HEK293 (cell line): ENCODE results near the gene FES.
A peak's percentile ranks its signal among the peaks of the same experiment; 100 is the strongest.

ENCODE experiments used
- CTCF ChIA-PET: fragments of 350-600 bp; formaldehyde crosslinking; extraction: SDS; loops from one replicate; lab custom pipeline; 2021; ENCODE audit warnings: antibody characterized with exemption; lab: Yijun Ruan, JAX
- POLR2A ChIA-PET: fragments of 300-600 bp; formaldehyde crosslinking; extraction: SDS; loops from one replicate; lab custom pipeline; 2020; ENCODE audit warnings: antibody characterized with exemption, inconsistent platforms; lab: Yijun Ruan, JAX
- H3K27ac ChIP-seq: fragments of 200-500 bp; sonication (Bioruptor generic); 2 replicates; pipeline ENCODE4 v1.5.1; 2014; ENCODE audit warnings: low read depth, low read length, control low read depth, inconsistent platforms; ENCODE audit errors: extremely low read depth
- H3K36me3 ChIP-seq, 2 experiments: fragments of 200-500 bp in 1 of 2; sonication (Bioruptor generic) in 1 of 2; 1 replicate in 1 of 2; 2 replicates in 1 of 2; pipeline ENCODE4 v1.5.1; 2014 to 2017; ENCODE audit warnings: inconsistent platforms in 2 of 2, low read length in 2 of 2; ENCODE audit not compliant: control insufficient read depth in 2 of 2, insufficient read depth in 1 of 2
- H3K4me1 ChIP-seq: fragments of 200-500 bp; sonication (Bioruptor generic); 2 replicates; pipeline ENCODE4 v1.5.1; 2014; ENCODE audit warnings: mild to moderate bottlenecking, low read length, inconsistent platforms; ENCODE audit not compliant: control insufficient read depth, insufficient read depth
- H3K4me3 ChIP-seq: 2 replicates; pipeline ENCODE4 v1.5.1; 2011; ENCODE audit warnings: low read depth, mild to moderate bottlenecking, control low read depth, low read length, moderate library complexity
- H3K9me3 ChIP-seq: fragments of 200-500 bp; sonication (Bioruptor generic); 2 replicates; pipeline ENCODE4 v1.5.1; 2014; ENCODE audit warnings: low read depth, low read length, inconsistent platforms; ENCODE audit not compliant: control insufficient read depth, insufficient read depth
- BCL11B ChIP-seq: fragments of 450-650 bp; formaldehyde crosslinking; IDR thresholded peaks from 2 replicates; pipeline ENCODE4 v1.5.1; 2016; ENCODE audit warnings: low read depth, missing biosample characterization, missing genetic modification characterization
- GLIS1 ChIP-seq: fragments of 450-650 bp; formaldehyde crosslinking; IDR thresholded peaks from 2 replicates; pipeline ENCODE4 v1.5.1; 2016; ENCODE audit warnings: missing biosample characterization, missing genetic modification characterization
- KLF1 ChIP-seq: fragments of 450-650 bp; formaldehyde crosslinking; IDR thresholded peaks from 2 replicates; pipeline ENCODE4 v1.5.1; 2016; ENCODE audit warnings: missing biosample characterization, missing genetic modification characterization
- RBAK ChIP-seq: fragments of 450-650 bp; formaldehyde crosslinking; IDR thresholded peaks from 2 replicates; pipeline ENCODE4 v1.5.1; 2016; ENCODE audit warnings: missing biosample characterization, missing genetic modification characterization
- ZBTB20 ChIP-seq: fragments of 450-650 bp; formaldehyde crosslinking; IDR thresholded peaks from 2 replicates; pipeline ENCODE4 v1.5.1; 2016; ENCODE audit warnings: missing biosample characterization, missing genetic modification characterization
- ZBTB48 ChIP-seq: fragments of 450-650 bp; formaldehyde crosslinking; IDR thresholded peaks from 2 replicates; pipeline ENCODE4 v1.5.1; 2016; ENCODE audit warnings: missing biosample characterization, missing genetic modification characterization
- ZIC2 ChIP-seq: fragments of 450-650 bp; formaldehyde crosslinking; IDR thresholded peaks from 2 replicates; pipeline ENCODE4 v1.5.1; 2016; ENCODE audit warnings: missing biosample characterization, missing genetic modification characterization
- ZNF133 ChIP-seq: fragments of 450-650 bp; formaldehyde crosslinking; IDR thresholded peaks from 2 replicates; pipeline ENCODE4 v1.5.1; 2016; ENCODE audit warnings: missing biosample characterization, missing genetic modification characterization
- ZNF155 ChIP-seq: fragments of 450-650 bp; formaldehyde crosslinking; IDR thresholded peaks from 2 replicates; pipeline ENCODE4 v1.5.1; 2016; ENCODE audit warnings: missing biosample characterization, missing genetic modification characterization
- ZNF184 ChIP-seq: fragments of 450-650 bp; IDR thresholded peaks from 2 replicates; pipeline ENCODE4 v1.5.1; 2018; ENCODE audit warnings: missing biosample characterization, mild to moderate bottlenecking, missing genetic modification characterization
- ZNF2 ChIP-seq: fragments of 450-650 bp; formaldehyde crosslinking; IDR thresholded peaks from 2 replicates; pipeline ENCODE4 v1.5.1; 2016; ENCODE audit warnings: missing biosample characterization, missing genetic modification characterization
- ZNF202 ChIP-seq: fragments of 450-650 bp; formaldehyde crosslinking; IDR thresholded peaks from 2 replicates; pipeline ENCODE4 v1.5.1; 2016; ENCODE audit warnings: missing biosample characterization, missing genetic modification characterization, borderline replicate concordance
- ZNF221 ChIP-seq: fragments of 450-650 bp; formaldehyde crosslinking; IDR thresholded peaks from 2 replicates; pipeline ENCODE4 v1.5.1; 2017; ENCODE audit warnings: missing biosample characterization, missing genetic modification characterization, borderline replicate concordance
- ZNF24 ChIP-seq: fragments of 450-650 bp; formaldehyde crosslinking; IDR thresholded peaks from 2 replicates; pipeline ENCODE4 v1.5.1; 2016; ENCODE audit warnings: missing biosample characterization, missing genetic modification characterization
- ZNF311 ChIP-seq: fragments of 450-650 bp; formaldehyde crosslinking; IDR thresholded peaks from 2 replicates; pipeline ENCODE4 v1.5.1; 2017; ENCODE audit warnings: missing biosample characterization, missing genetic modification characterization, borderline replicate concordance
- ZNF341 ChIP-seq: fragments of 450-650 bp; formaldehyde crosslinking; IDR thresholded peaks from 2 replicates; pipeline ENCODE4; 2016; ENCODE audit warnings: low read depth, missing biosample characterization, missing genetic modification characterization
- ZNF549 ChIP-seq: fragments of 450-650 bp; IDR thresholded peaks from 2 replicates; pipeline ENCODE4 v1.5.1; 2018; ENCODE audit warnings: missing biosample characterization, missing genetic modification characterization, mild to moderate bottlenecking, inconsistent platforms, moderate library complexity
- ZNF596 ChIP-seq: fragments of 450-650 bp; IDR thresholded peaks from 2 replicates; pipeline ENCODE4 v1.5.0; 2018; ENCODE audit warnings: missing biosample characterization, mild to moderate bottlenecking, missing genetic modification characterization, moderate library complexity
- ZNF610 ChIP-seq: fragments of 450-650 bp; formaldehyde crosslinking; IDR thresholded peaks from 2 replicates; pipeline ENCODE4 v1.5.1; 2016; ENCODE audit warnings: missing biosample characterization, missing genetic modification characterization, borderline replicate concordance
- ZNF624 ChIP-seq: fragments of 450-650 bp; formaldehyde crosslinking; IDR thresholded peaks from 2 replicates; pipeline ENCODE4 v1.5.1; 2017; ENCODE audit warnings: missing biosample characterization, missing genetic modification characterization
- ZNF654 ChIP-seq: fragments of 450-650 bp; formaldehyde crosslinking; IDR thresholded peaks from 2 replicates; pipeline ENCODE4 v1.5.1; 2016; ENCODE audit warnings: low read depth, missing biosample characterization, missing genetic modification characterization
- ZNF658 ChIP-seq: fragments of 450-650 bp; formaldehyde crosslinking; IDR thresholded peaks from 2 replicates; pipeline ENCODE4; 2016; ENCODE audit warnings: missing biosample characterization, missing genetic modification characterization
- ZNF677 ChIP-seq: fragments of 450-650 bp; IDR thresholded peaks from 2 replicates; pipeline ENCODE4 v1.5.0; 2018; ENCODE audit warnings: missing biosample characterization, mild to moderate bottlenecking, missing genetic modification characterization, moderate library complexity
- TF ChIP-seq, protein P1 (sequence below): fragments of 450-650 bp; formaldehyde crosslinking; IDR thresholded peaks from 2 replicates; pipeline ENCODE4 v1.5.1; 2016; ENCODE audit warnings: missing biosample characterization, missing genetic modification characterization, borderline replicate concordance
- TF ChIP-seq, protein P2 (sequence below): fragments of 450-650 bp; formaldehyde crosslinking; IDR thresholded peaks from 2 replicates; pipeline ENCODE4 v1.5.1; 2017; ENCODE audit warnings: missing biosample characterization, missing genetic modification characterization
- TF ChIP-seq, protein P3 (sequence below): fragments of 450-650 bp; formaldehyde crosslinking; conservative IDR thresholded peaks from 2 replicates; pipeline ENCODE4 v1.5.1; 2016; ENCODE audit warnings: low read depth, missing biosample characterization, missing genetic modification characterization

Gene FES

DNA sequence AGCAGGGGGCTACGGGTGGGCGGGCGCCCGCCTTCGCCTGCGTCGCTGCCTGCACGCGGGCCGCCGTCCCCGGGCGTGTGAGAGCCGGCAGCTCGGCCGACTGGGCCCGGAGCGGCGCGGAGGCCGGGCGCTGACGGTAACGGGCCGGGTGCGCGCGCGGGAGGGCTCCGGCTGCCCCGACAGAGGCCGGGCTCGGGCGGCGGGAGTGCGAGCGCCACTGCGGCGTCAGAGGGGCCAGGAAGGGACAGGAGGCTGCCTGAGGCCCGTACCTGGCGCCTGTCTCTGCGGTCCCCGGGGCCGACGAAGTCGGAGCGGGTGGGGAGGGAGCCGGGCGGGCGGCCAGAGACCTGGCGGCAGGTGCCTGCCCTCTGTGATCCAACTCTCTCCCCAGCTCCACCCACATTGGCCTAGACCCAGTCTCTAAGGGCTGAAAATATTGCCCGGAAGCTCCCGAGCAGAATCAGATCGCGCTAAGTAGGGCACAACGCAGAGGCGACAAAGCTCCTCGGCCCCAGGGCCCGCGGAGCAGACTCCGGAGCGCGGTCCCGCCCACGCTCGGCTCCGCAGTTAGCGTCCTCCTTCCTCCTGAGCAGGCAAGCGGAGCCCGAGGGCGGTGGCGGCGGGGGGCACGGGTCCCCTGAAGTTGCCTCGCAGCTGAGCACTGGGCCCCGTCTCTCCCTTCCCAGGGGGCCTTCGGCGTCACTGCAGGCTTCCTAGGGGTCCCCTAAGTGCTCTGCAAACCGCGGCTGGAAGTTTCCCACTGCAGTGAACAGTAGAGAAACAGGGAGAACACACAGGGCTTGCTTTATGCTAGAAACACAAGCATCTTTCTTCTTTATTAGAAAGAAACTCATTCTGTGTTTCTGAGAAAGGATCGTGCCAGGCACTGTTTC is 18.8 kb downstream of the FES start, which contains the start of gene MAN2A2:
MAN2A2 (plus strand) TSS at position 463 of the 893 bp plus-strand sequence. CDS start 906 bp downstream, outside the sequence.
- Histone ChIP-seq H3K9me3 (no peaks in the 10 kb centered on the region), H3K27ac (peak within 1 kb of the TSS; percentile 98), H3K4me1 (peaks cover 13% of the 10 kb centered on the region), H3K4me3 (peak within 1 kb of the TSS; percentile 74), H3K36me3 (peaks cover 13 to 35% of the 10 kb centered on the region in 2 experiments)
- CTCF ChIA-PET = interaction anchor here (0.5 to 8.3 kb wide), 21 partner anchors 10 to 1166 kb away, joined by 3 to 126 read pairs (median 3); partner anchors contain the start of genes HDDC3, RCCD1 and UNC45A
- POLR2A ChIA-PET = interaction anchor here (0.5 to 3.8 kb wide), 19 partner anchors 8 to 1661 kb away, joined by 3 to 88 read pairs (median 4); partner anchors contain the start of genes BLM, HDDC3, PRC1 and RCCD1
- TF ChIP-seq, protein P1, sequence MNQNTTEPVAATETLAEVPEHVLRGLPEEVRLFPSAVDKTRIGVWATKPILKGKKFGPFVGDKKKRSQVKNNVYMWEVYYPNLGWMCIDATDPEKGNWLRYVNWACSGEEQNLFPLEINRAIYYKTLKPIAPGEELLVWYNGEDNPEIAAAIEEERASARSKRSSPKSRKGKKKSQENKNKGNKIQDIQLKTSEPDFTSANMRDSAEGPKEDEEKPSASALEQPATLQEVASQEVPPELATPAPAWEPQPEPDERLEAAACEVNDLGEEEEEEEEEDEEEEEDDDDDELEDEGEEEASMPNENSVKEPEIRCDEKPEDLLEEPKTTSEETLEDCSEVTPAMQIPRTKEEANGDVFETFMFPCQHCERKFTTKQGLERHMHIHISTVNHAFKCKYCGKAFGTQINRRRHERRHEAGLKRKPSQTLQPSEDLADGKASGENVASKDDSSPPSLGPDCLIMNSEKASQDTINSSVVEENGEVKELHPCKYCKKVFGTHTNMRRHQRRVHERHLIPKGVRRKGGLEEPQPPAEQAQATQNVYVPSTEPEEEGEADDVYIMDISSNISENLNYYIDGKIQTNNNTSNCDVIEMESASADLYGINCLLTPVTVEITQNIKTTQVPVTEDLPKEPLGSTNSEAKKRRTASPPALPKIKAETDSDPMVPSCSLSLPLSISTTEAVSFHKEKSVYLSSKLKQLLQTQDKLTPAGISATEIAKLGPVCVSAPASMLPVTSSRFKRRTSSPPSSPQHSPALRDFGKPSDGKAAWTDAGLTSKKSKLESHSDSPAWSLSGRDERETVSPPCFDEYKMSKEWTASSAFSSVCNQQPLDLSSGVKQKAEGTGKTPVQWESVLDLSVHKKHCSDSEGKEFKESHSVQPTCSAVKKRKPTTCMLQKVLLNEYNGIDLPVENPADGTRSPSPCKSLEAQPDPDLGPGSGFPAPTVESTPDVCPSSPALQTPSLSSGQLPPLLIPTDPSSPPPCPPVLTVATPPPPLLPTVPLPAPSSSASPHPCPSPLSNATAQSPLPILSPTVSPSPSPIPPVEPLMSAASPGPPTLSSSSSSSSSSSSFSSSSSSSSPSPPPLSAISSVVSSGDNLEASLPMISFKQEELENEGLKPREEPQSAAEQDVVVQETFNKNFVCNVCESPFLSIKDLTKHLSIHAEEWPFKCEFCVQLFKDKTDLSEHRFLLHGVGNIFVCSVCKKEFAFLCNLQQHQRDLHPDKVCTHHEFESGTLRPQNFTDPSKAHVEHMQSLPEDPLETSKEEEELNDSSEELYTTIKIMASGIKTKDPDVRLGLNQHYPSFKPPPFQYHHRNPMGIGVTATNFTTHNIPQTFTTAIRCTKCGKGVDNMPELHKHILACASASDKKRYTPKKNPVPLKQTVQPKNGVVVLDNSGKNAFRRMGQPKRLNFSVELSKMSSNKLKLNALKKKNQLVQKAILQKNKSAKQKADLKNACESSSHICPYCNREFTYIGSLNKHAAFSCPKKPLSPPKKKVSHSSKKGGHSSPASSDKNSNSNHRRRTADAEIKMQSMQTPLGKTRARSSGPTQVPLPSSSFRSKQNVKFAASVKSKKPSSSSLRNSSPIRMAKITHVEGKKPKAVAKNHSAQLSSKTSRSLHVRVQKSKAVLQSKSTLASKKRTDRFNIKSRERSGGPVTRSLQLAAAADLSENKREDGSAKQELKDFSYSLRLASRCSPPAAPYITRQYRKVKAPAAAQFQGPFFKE (tag by site-specific recombination) = no peak
- TF ChIP-seq ZNF155 (tag by site-specific recombination) (no peak), RBAK (no peak), ZNF133 (tag by site-specific recombination) (no peak), ZNF610 (tag by site-specific recombination) (no peak), KLF1 (tag by site-specific recombination) (no peak), ZNF24 (tag by site-specific recombination) (no peak), BCL11B (tag by site-specific recombination) (no peak), ZNF624 (tag by site-specific recombination) (no peak), ZNF677 (tag by site-specific recombination) (no peak), ZNF184 (no peak), ZBTB48 (tag by site-specific recombination) (peak; percentile 57; the same call in 1 of the 2 replicates), ZNF549 (tag by site-specific recombination) (no peak), ZNF596 (tag by site-specific recombination) (no peak), ZBTB20 (tag by site-specific recombination) (peak; percentile 90), ZNF658 (tag by site-specific recombination) (no peak), GLIS1 (tag by site-specific recombination) (peak; percentile 96), ZNF654 (no peak), ZNF202 (tag by site-specific recombination) (no peak), ZIC2 (tag by site-specific recombination) (peak; percentile 99), ZNF311 (no peak), ZNF221 (no peak), ZNF2 (no peak), ZNF341 (no peak)
- TF ChIP-seq, protein P2, sequence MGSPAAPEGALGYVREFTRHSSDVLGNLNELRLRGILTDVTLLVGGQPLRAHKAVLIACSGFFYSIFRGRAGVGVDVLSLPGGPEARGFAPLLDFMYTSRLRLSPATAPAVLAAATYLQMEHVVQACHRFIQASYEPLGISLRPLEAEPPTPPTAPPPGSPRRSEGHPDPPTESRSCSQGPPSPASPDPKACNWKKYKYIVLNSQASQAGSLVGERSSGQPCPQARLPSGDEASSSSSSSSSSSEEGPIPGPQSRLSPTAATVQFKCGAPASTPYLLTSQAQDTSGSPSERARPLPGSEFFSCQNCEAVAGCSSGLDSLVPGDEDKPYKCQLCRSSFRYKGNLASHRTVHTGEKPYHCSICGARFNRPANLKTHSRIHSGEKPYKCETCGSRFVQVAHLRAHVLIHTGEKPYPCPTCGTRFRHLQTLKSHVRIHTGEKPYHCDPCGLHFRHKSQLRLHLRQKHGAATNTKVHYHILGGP = no peak
- TF ChIP-seq, protein P3, sequence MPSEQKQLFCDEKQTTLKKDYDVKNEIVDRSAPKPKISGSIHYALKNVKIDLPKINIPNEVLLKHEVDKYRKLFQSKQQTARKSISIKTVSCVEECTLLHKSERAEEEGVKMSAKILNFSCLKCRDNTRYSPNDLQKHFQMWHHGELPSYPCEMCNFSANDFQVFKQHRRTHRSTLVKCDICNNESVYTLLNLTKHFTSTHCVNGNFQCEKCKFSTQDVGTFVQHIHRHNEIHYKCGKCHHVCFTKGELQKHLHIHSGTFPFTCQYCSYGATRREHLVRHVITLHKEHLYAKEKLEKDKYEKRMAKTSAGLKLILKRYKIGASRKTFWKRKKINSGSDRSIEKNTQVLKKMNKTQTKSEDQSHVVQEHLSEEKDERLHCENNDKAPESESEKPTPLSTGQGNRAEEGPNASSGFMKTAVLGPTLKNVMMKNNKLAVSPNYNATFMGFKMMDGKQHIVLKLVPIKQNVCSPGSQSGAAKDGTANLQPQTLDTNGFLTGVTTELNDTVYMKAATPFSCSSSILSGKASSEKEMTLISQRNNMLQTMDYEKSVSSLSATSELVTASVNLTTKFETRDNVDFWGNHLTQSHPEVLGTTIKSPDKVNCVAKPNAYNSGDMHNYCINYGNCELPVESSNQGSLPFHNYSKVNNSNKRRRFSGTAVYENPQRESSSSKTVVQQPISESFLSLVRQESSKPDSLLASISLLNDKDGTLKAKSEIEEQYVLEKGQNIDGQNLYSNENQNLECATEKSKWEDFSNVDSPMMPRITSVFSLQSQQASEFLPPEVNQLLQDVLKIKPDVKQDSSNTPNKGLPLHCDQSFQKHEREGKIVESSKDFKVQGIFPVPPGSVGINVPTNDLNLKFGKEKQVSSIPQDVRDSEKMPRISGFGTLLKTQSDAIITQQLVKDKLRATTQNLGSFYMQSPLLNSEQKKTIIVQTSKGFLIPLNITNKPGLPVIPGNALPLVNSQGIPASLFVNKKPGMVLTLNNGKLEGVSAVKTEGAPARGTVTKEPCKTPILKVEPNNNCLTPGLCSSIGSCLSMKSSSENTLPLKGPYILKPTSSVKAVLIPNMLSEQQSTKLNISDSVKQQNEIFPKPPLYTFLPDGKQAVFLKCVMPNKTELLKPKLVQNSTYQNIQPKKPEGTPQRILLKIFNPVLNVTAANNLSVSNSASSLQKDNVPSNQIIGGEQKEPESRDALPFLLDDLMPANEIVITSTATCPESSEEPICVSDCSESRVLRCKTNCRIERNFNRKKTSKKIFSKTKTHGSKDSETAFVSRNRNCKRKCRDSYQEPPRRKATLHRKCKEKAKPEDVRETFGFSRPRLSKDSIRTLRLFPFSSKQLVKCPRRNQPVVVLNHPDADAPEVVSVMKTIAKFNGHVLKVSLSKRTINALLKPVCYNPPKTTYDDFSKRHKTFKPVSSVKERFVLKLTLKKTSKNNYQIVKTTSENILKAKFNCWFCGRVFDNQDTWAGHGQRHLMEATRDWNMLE (tag by site-specific recombination) = no peak
